GM12864 (cell line): ENCODE results near the gene ITM2B.
"Not testable (repeated sequence)": the region's sequence is repeated elsewhere in the genome, so short reads cannot be mapped to it uniquely, and the experiment has no call there.

ENCODE experiments used
- DNase-seq: peaks from one replicate; pipeline ENCODE4 v3.0.0-alpha.2; 2011; ENCODE audit warnings: low read depth
- H3K4me3 ChIP-seq: 2 replicates; pipeline ENCODE4 v1.5.1; 2011; ENCODE audit warnings: mild to moderate bottlenecking, low read depth, low read length, control low read depth
- CTCF ChIP-seq: IDR thresholded peaks from 2 replicates; pipeline ENCODE4 v1.5.1; 2011; ENCODE audit warnings: low read depth, mild to moderate bottlenecking, moderate library complexity, low read length, control low read depth, inconsistent platforms; ENCODE audit errors: missing control alignments

ITM2B gene

DNA sequence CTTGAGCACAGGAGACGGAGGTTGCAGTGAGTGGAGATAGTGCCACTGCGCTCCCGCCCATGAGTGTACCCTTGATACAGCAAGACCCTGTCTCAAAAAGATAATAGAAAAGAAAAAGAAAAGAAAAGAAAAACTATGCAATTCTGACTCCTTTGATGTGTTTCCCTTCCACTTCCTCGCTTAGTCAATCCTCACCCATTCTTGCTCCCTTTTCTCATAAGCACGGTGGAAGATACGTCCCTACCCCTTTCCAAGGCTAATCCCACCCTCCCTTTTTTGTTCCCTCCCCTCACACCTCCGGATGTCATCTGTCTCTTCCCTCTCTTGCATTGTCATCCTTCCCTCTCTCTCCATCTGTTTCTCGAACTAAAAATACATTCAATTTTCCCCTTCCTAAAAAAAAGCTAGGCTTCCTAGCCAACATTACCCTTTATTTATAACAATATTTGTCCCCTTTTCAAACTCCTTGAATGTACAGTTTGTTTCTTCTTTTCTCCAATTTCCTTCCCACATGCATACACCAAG, 40.5 kb upstream of the ITM2B start:
- no peak for TF ChIP-seq CTCF
- no peak for DNase-seq
- no peak overlapping the region for H3K4me3 ChIP-seq

DNA sequence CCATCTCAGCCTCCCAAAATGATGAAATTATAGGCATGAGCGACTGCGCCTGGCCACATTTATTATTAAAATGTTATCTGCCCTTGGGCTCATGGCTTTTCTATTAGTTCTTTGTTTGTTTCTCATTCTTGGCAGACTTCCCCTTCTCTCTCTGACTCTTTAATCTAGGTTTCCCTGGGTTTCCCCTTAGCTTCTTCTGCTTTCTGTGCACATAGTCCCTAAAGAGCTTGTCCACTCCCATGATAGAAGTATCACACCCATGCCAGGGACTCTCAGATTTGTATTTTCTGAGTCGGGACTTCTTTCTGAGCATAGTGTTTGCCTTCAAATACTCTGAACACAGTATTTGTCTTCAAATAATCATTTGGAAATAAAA, 38.6 kb upstream of the ITM2B start:
- no peak overlapping the region for H3K4me3 ChIP-seq
- no peak for DNase-seq

DNA sequence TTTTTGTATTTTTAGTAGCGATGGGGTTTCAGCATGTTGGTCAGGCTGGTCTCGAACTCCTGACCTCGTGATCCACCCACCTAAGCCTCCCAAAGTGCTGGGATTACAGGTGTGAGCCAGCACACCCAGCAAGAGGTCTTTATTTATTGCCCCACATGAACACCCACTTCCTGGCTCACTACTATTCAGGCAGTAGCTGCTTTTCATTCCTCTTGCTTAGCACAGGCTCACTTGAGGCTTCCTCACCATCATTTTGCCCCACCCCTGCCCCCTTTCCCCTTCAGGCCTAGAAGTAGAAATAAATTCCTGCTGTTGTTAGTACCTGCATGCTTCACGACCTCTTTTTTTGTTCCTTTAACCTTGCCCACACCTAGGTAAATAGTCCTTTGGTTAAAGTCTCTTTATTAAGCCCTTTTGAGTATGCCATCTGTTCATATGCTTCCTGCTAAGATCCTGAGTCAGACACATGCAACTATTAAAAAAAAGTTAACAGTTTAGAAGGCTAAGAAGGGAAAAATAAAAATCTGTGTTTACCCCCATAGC, 33.5 kb upstream of the ITM2B start:
- TF ChIP-seq CTCF, result no peak
- no peak for DNase-seq
- no peak overlapping the region for H3K4me3 ChIP-seq

More for the DNA sequence above, 38.6 kb upstream of the ITM2B start:
- no peak for TF ChIP-seq CTCF

DNA sequence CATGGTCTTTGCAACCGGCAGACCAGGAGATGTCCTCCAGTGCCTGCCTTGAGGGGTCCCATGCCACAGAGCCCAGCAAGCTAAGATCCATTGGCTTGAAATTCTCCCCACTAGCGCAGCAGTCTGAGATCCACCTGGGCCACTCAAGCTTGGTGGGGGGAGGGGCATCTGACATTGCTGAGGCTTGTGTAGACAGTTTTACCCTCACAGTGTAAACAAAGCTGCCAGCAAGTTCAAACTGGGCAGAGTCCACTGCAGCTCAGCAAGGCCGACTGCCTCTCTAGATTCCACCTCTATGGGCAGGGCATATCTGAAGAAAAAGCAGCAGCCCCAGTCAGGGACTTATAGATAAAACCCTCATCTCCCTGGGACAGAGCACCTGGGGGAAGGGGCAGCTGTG, 32.0 kb upstream of the ITM2B start:
- no peak for DNase-seq
- TF ChIP-seq CTCF, result no peak
- no peak overlapping the region for H3K4me3 ChIP-seq

DNA sequence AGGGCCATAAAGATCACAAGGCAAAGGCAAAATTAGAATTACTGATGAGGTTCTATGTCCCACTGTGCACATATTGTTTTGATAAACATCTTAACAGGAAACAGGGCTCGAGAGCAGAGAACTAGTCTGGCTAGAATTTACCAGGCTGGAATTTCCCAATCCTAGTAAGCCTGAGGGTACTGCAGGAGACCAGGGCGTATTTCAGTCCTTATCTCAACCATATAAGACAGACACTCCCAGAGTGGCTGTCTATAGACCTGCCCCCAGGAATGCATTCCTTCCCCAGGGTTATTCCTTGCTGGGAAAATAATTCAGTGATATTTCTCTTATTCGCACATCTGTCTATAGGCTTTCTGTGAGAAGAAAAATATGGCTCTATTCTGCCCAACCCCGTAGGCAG, 25.8 kb upstream of the ITM2B start:
- not testable (repeated sequence) for DNase-seq, H3K4me3 ChIP-seq

DNA sequence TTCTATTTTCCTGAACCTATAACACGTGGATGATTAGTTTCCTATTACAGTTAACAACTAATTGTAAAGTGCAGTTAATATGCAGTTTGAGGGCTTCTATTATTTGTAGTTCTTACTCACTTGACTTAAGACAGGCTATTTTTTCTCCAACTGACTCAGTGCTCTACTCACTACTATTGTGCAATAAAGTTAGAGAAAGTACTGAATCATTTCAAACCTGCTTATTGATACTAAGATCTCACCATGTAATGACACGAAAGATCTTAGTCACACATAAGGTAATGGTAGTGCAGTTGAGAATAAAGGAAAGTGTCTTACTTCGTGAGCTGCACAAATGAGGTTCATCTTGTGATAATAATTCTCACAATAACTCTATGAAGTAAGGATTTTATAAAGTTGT, 22.8 kb upstream of the ITM2B start:
- no peak for DNase-seq
- no peak overlapping the region for H3K4me3 ChIP-seq
- TF ChIP-seq CTCF, result no peak

DNA sequence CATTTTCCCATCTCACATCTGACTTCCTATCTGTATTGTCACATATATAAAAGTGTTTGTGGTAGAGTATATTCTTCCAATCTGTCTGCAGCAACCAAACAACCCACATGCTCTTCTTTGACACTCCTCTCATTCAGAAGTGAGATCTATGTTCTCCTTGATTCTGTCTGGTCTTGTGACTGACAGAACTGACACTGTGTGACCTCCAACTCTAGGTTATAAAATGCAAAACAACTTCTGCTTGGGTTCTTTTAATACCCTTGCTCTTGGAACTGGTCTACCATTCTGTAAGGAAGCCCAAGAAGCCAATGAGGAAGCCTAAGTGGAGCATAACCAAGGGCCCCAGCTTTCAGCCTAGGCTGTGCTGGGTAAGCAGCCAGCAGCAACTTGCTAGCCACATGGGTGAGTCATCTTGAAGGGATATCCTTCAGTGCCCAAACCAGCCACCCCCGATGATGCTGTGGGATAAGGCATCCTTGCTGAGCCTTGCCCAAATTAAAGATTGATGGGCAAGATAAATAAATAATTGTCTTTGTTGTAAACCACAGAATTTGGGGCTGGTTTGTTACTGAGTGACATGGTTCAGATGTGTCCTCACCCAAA, 18.4 kb upstream of the ITM2B start:
- no peak overlapping the region for H3K4me3 ChIP-seq

GRCh38 chr13:48215511-48216203, 17.3 kb upstream of the ITM2B start:
- not testable (repeated sequence) for DNase-seq, H3K4me3 ChIP-seq

More for the DNA sequence above, 18.4 kb upstream of the ITM2B start:
- TF ChIP-seq CTCF, result no peak
- no peak for DNase-seq
